Trophoblast cell (in vitro differentiated cells and primary cell): Measurements from ENCODE around the gene CERS1.
A peak's percentile ranks its signal among the peaks of the same experiment; 100 is the strongest.

Experiments used
- DNase-seq, 2 donors: peaks; one replicate each; pipeline ENCODE4 v3.0.0-alpha.2; 2016
- H2AFZ ChIP-seq: 2 replicates; pipeline ENCODE4 v1.6.1; 2013; ENCODE audit warnings: low read length, moderate library complexity, mild to moderate bottlenecking; ENCODE audit not compliant: insufficient read depth, poor library complexity
- H2AK5ac ChIP-seq: 2 replicates; pipeline ENCODE4 v1.6.1; 2013; ENCODE audit warnings: mild to moderate bottlenecking, low read length
- H2BK120ac ChIP-seq: 2 replicates; pipeline ENCODE4 v1.6.1; 2013; ENCODE audit warnings: low read length, mild to moderate bottlenecking, moderate library complexity; ENCODE audit not compliant: insufficient read depth, poor library complexity
- H2BK12ac ChIP-seq: 2 replicates; pipeline ENCODE4 v1.6.1; 2013; ENCODE audit warnings: mild to moderate bottlenecking, low read length, moderate library complexity
- H2BK5ac ChIP-seq: 2 replicates; pipeline ENCODE4 v1.6.1; 2013; ENCODE audit warnings: low read length, low read depth, moderate library complexity, mild to moderate bottlenecking; ENCODE audit not compliant: poor library complexity
- H3K14ac ChIP-seq: 2 replicates; pipeline ENCODE4 v1.6.1; 2013; ENCODE audit warnings: mild to moderate bottlenecking, low read length
- H3K18ac ChIP-seq: 2 replicates; pipeline ENCODE4 v1.6.1; 2013; ENCODE audit warnings: mild to moderate bottlenecking, low read length
- H3K23ac ChIP-seq: 2 replicates; pipeline ENCODE4 v1.6.1; 2013; ENCODE audit warnings: low read length
- H3K27ac ChIP-seq: 2 replicates; pipeline ENCODE4 v1.5.1; 2013; ENCODE audit warnings: low read depth, mild to moderate bottlenecking, inconsistent platforms, low read length, moderate library complexity
- H3K27me3 ChIP-seq: 2 replicates; pipeline ENCODE4 v1.6.1; 2013; ENCODE audit warnings: inconsistent platforms, mild to moderate bottlenecking, low read length, moderate library complexity; ENCODE audit not compliant: insufficient read depth
- H3K36me3 ChIP-seq, 2 experiments: 1 replicate in 1 of 2; 2 replicates in 1 of 2; pipeline ENCODE4 v1.6.1; 2013; ENCODE audit warnings: low read length in 2 of 2, mild to moderate bottlenecking in 2 of 2, moderate library complexity in 1 of 2; ENCODE audit not compliant: insufficient read depth in 2 of 2, control insufficient read depth in 1 of 2
- H3K4ac ChIP-seq: 2 replicates; pipeline ENCODE4 v1.6.1; 2013; ENCODE audit warnings: low read depth, mild to moderate bottlenecking, low read length, moderate library complexity
- H3K4me1 ChIP-seq, 2 experiments: 1 replicate in 1 of 2; 2 replicates in 1 of 2; pipeline ENCODE4 v1.6.1; 2013; ENCODE audit warnings: low read length in 2 of 2, mild to moderate bottlenecking in 2 of 2, moderate library complexity in 1 of 2; ENCODE audit not compliant: insufficient read depth in 2 of 2, control insufficient read depth in 1 of 2
- H3K4me2 ChIP-seq: 2 replicates; pipeline ENCODE4 v1.6.1; 2013; ENCODE audit warnings: inconsistent platforms, mild to moderate bottlenecking, low read length, moderate library complexity
- H3K4me3 ChIP-seq: 2 replicates; pipeline ENCODE4 v1.5.1; 2013; ENCODE audit warnings: mild to moderate bottlenecking, low read depth, low read length, inconsistent platforms
- H3K79me1 ChIP-seq: one replicate; pipeline ENCODE4 v1.6.1; 2013; ENCODE audit warnings: low read length
- H3K79me2 ChIP-seq: 2 replicates; pipeline ENCODE4 v1.6.1; 2013; ENCODE audit warnings: low read length, mild to moderate bottlenecking; ENCODE audit not compliant: control insufficient read depth, insufficient read depth, poor library complexity
- H3K9ac ChIP-seq: 2 replicates; pipeline ENCODE4 v1.6.1; 2013; ENCODE audit warnings: mild to moderate bottlenecking, low read length
- H3K9me3 ChIP-seq: 2 replicates; pipeline ENCODE4 v1.6.1; 2013; ENCODE audit warnings: low read depth, mild to moderate bottlenecking, control low read depth, inconsistent platforms, low read length; ENCODE audit not compliant: insufficient read depth
- H4K12ac ChIP-seq: 2 replicates; pipeline ENCODE4 v1.6.1; 2013; ENCODE audit warnings: low read depth, mild to moderate bottlenecking, low read length, moderate library complexity
- H4K8ac ChIP-seq: 2 replicates; pipeline ENCODE4 v1.6.1; 2013; ENCODE audit warnings: low read depth, mild to moderate bottlenecking, low read length, moderate library complexity
- H4K91ac ChIP-seq: one replicate; pipeline ENCODE4 v1.6.1; 2013; ENCODE audit warnings: low read depth, mild to moderate bottlenecking, low read length, moderate library complexity
- WGBS: extraction: QIAGEN DNeasy Blood & Tissue Kit; methylation state at CpG from one replicate; pipeline ENCODE4 v1.1.7; 2013; ENCODE audit warnings: missing lambda C conversion rate; ENCODE audit not compliant: insufficient read length, insufficient coverage; ENCODE audit errors: extremely low coverage; 5-methylcytosine and 5-hydroxymethylcytosine counted together

CERS1 gene

GRCh38 chr19:18843960-18844359 lies 52.0 kb downstream of the CERS1 start:
- Histone ChIP-seq H3K79me2 (peaks cover 34% of the 10 kb centered on the region), H3K4ac (peak overlapping the region; percentile 68), H4K8ac (no peak overlapping the region), H3K27me3 (no peaks in the 10 kb centered on the region), H3K27ac (no peak overlapping the region), H3K36me3 (peaks cover 22 to 27% of the 10 kb centered on the region in 2 experiments), H2BK5ac (no peak overlapping the region), H3K4me2 (no peak overlapping the region), H3K9me3 (no peaks in the 10 kb centered on the region), H3K4me1 (peaks cover 2 to 9% of the 10 kb centered on the region in 2 experiments), H2AFZ (no peak overlapping the region), H2AK5ac (no peak overlapping the region), H3K4me3 (no peak overlapping the region), H2BK120ac (no peak overlapping the region), H3K9ac (no peak overlapping the region), H3K18ac (no peak overlapping the region), H3K79me1 (no peaks in the 10 kb centered on the region), H4K91ac (no peak overlapping the region), H4K12ac (no peak overlapping the region), H2BK12ac (no peak overlapping the region), H3K14ac (no peak overlapping the region), H3K23ac (no peak overlapping the region)
- no CpG with 5 or more reads among the region's 7 CpGs for WGBS
- DNase-seq = no peak

GRCh38 chr19:18842166-18842565 lies 53.8 kb downstream of the CERS1 start:
- Histone ChIP-seq H3K9me3 (no peaks in the 10 kb centered on the region), H4K8ac (no peak overlapping the region), H3K23ac (no peak overlapping the region), H3K79me1 (no peaks in the 10 kb centered on the region), H2BK120ac (no peak overlapping the region), H3K14ac (no peak overlapping the region), H3K79me2 (peaks cover 39% of the 10 kb centered on the region), H3K4me2 (no peak overlapping the region), H3K9ac (no peak overlapping the region), H3K18ac (no peak overlapping the region), H2AK5ac (no peak overlapping the region), H2BK5ac (no peak overlapping the region), H4K91ac (no peak overlapping the region), H2BK12ac (no peak overlapping the region), H4K12ac (no peak overlapping the region), H3K4me1 (peaks cover 0 to 2% of the 10 kb centered on the region in 2 experiments), H3K36me3 (peaks cover 23 to 26% of the 10 kb centered on the region in 2 experiments), H3K4ac (peak overlapping the region; percentile 55), H3K4me3 (no peak overlapping the region), H3K27me3 (no peaks in the 10 kb centered on the region), H3K27ac (no peak overlapping the region), H2AFZ (no peak overlapping the region)
- no peak for DNase-seq
- WGBS = no CpG with 5 or more reads among the region's 7 CpGs

- WGBS = no CpG with 5 or more reads among the region's 15 CpGs
- Histone ChIP-seq H3K9ac (no peak overlapping the region), H3K4ac (peak overlapping the region; percentile 41), H3K9me3 (no peaks in the 10 kb centered on the region), H3K27ac (no peak overlapping the region), H2BK120ac (no peak overlapping the region), H3K27me3 (no peaks in the 10 kb centered on the region), H3K14ac (no peak overlapping the region), H3K4me3 (no peak overlapping the region), H2BK5ac (no peak overlapping the region), H3K23ac (no peak overlapping the region), H3K18ac (no peak overlapping the region), H4K8ac (no peak overlapping the region), H3K36me3 (peaks cover 25 to 26% of the 10 kb centered on the region in 2 experiments), H3K79me1 (no peaks in the 10 kb centered on the region), H2AFZ (no peak overlapping the region), H2BK12ac (no peak overlapping the region), H3K4me1 (peaks cover 0 to 2% of the 10 kb centered on the region in 2 experiments), H2AK5ac (no peak overlapping the region), H3K79me2 (peaks cover 41% of the 10 kb centered on the region), H4K12ac (no peak overlapping the region), H3K4me2 (no peak overlapping the region), H4K91ac (no peak overlapping the region)
- no peak for DNase-seq
Observed at GRCh38 chr19:18841400-18841799, 54.6 kb downstream of the CERS1 start.

GRCh38 chr19:18840288-18841267 lies 55.4 kb downstream of the CERS1 start:
- no peak overlapping the region for H3K18ac ChIP-seq
- H2AFZ ChIP-seq = no peak overlapping the region
- no peak overlapping the region for H2BK120ac ChIP-seq
- H4K91ac ChIP-seq = no peak overlapping the region
- H3K27ac ChIP-seq = no peak overlapping the region
- no peaks in the 10 kb centered on the region for H3K27me3 ChIP-seq
- H3K4me3 ChIP-seq = no peak overlapping the region
- no peak overlapping the region for H2BK5ac ChIP-seq
- H3K9ac ChIP-seq = no peak overlapping the region
- no peaks in the 10 kb centered on the region for H3K9me3 ChIP-seq
- no peak overlapping the region for H2AK5ac ChIP-seq
- no peak overlapping the region for H4K12ac ChIP-seq
- peak overlapping the region; percentile 77 for H3K4ac ChIP-seq
- no CpG with 5 or more reads among the region's 26 CpGs for WGBS
- DNase-seq = no peak
- H3K79me1 ChIP-seq = no peaks in the 10 kb centered on the region
- peaks cover 19 to 20% of the 10 kb centered on the region in 2 experiments for H3K36me3 ChIP-seq
- H4K8ac ChIP-seq = no peak overlapping the region
- no peak overlapping the region for H3K14ac ChIP-seq
- no peak overlapping the region for H3K4me2 ChIP-seq
- peaks cover 41% of the 10 kb centered on the region for H3K79me2 ChIP-seq
- H3K4me1 ChIP-seq = peaks cover 0 to 2% of the 10 kb centered on the region in 2 experiments
- no peak overlapping the region for H3K23ac ChIP-seq
- H2BK12ac ChIP-seq = no peak overlapping the region
